H1 (cell line): ENCODE measurements around the gene ZNF516. TPM values are rescaled to one million over a fixed set of nuclear protein-coding genes. Genes with fewer than 3 reads are reported as not detected.

Experiments used
- CTCF ChIA-PET: fragments of 300-600 bp; sonication (Branson Sonifier 250); formaldehyde crosslinking; loops from one replicate; lab custom pipeline; 2021; ENCODE audit not compliant: partially characterized antibody; lab: Charles Lee
- POLR2A ChIA-PET: fragments of 300-600 bp; sonication (Branson Sonifier 250); formaldehyde crosslinking; loops from one replicate; lab custom pipeline; 2021; ENCODE audit warnings: inconsistent platforms; ENCODE audit not compliant: partially characterized antibody; lab: Charles Lee
- DNase-seq, 2 experiments: peaks; one replicate each; pipeline versions ENCODE4 v3.0.0 to v3.0.0-alpha.2; 2010 to 2022; ENCODE audit warnings: low spot score in 2 of 2, low read depth in 1 of 2, mixed read lengths in 1 of 2
- FAIRE-seq: peaks from 2 replicates; lab custom pipeline; 2011; peaks lifted over from hg19 to GRCh38; lab: Jason Lieb, UNC
- H2AFZ ChIP-seq: 2 replicates; pipeline ENCODE4 v1.8.1; 2012; ENCODE audit warnings: low read length, inconsistent platforms
- H2AK5ac ChIP-seq: 2 replicates; pipeline ENCODE4 v1.6.1; 2013; ENCODE audit warnings: low read depth, low read length
- H2BK120ac ChIP-seq: replicated peaks from 2 replicates; pipeline ENCODE3; 2013; ENCODE audit warnings: low read depth, low read length, inconsistent platforms
- H2BK12ac ChIP-seq: 2 replicates; pipeline ENCODE4 v1.6.1; 2013; ENCODE audit warnings: low read depth, low read length
- H2BK15ac ChIP-seq: 2 replicates; pipeline ENCODE4 v1.6.1; 2013; ENCODE audit warnings: low read length
- H2BK20ac ChIP-seq: 2 replicates; pipeline ENCODE4 v1.6.1; 2013; ENCODE audit warnings: low read length
- H2BK5ac ChIP-seq: 2 replicates; pipeline ENCODE4 v1.6.1; 2013; ENCODE audit warnings: low read depth, low read length
- H3K14ac ChIP-seq: 2 replicates; pipeline ENCODE4 v1.6.1; 2013; ENCODE audit warnings: inconsistent platforms; ENCODE audit not compliant: insufficient read length
- H3K18ac ChIP-seq: 2 replicates; pipeline ENCODE4 v1.6.1; 2013; ENCODE audit warnings: low read length; ENCODE audit errors: extremely low read depth
- H3K23ac ChIP-seq: 2 replicates; pipeline ENCODE4 v1.6.1; 2013; ENCODE audit warnings: inconsistent platforms; ENCODE audit not compliant: insufficient read length
- H3K23me2 ChIP-seq: 2 replicates; pipeline ENCODE4 v1.6.1; 2013; ENCODE audit warnings: low read depth, low read length
- H3K27ac ChIP-seq: 2 replicates; pipeline ENCODE4 v1.6.1; 2011; ENCODE audit warnings: low read depth, low read length, inconsistent platforms
- H3K27me3 ChIP-seq, 4 experiments: replicated peaks in 1 of 4; 1 replicate in 1 of 4; 2 replicates in 3 of 4; pipeline versions ENCODE4 v1.6.1 to v1.8.1; 2011 to 2013; ENCODE audit warnings: low read length in 3 of 4, mild to moderate bottlenecking in 3 of 4, inconsistent platforms in 2 of 4, mixed read lengths in 2 of 4, moderate library complexity in 1 of 4; ENCODE audit not compliant: control insufficient read depth in 3 of 4, insufficient read depth in 3 of 4; ENCODE audit errors: extremely low read depth in 1 of 4
- H3K36me3 ChIP-seq, 4 experiments: 2 replicates each; pipeline versions ENCODE4 v1.6.1 to v1.8.1; 2011 to 2013; ENCODE audit warnings: mild to moderate bottlenecking in 4 of 4, low read length in 3 of 4, moderate library complexity in 2 of 4, control low read depth in 1 of 4, inconsistent platforms in 1 of 4; ENCODE audit not compliant: insufficient read depth in 4 of 4, control insufficient read depth in 2 of 4
- H3K4ac ChIP-seq: replicated peaks from 2 replicates; pipeline ENCODE3; 2013; ENCODE audit warnings: low read length, low read depth, mixed read lengths, inconsistent platforms; ENCODE audit not compliant: insufficient read length
- H3K4me1 ChIP-seq, 4 experiments: replicated peaks in 1 of 4; 1 replicate in 1 of 4; 2 replicates in 3 of 4; pipeline versions ENCODE4 v1.6.1 to v1.8.1; 2011 to 2013; ENCODE audit warnings: low read length in 3 of 4, inconsistent platforms in 2 of 4, mixed read lengths in 1 of 4; ENCODE audit not compliant: insufficient read depth in 4 of 4, control insufficient read depth in 3 of 4
- H3K4me2 ChIP-seq, 2 experiments: 2 replicates each; pipeline versions ENCODE4 v1.6.1 to v1.8.1; 2011 to 2013; ENCODE audit warnings: low read depth in 2 of 2, low read length in 2 of 2, control low read depth in 1 of 2, inconsistent platforms in 1 of 2, mild to moderate bottlenecking in 1 of 2; ENCODE audit not compliant: insufficient read depth in 1 of 2
- H3K4me3 ChIP-seq, 4 experiments: fragments of 200-600, 300-600 bp in 1 of 4; sonication (generic), shearing (Covaris generic), sonication (Bioruptor Twin) in 1 of 4; 2 replicates each; pipeline versions ENCODE4 v1.5.1 to v1.8.1; 2011 to 2016; ENCODE audit warnings: low read length in 4 of 4, low read depth in 3 of 4, control low read depth in 2 of 4, inconsistent platforms in 2 of 4, mild to moderate bottlenecking in 2 of 4, mixed read lengths in 1 of 4, moderate library complexity in 1 of 4; ENCODE audit not compliant: insufficient read depth in 2 of 4; ENCODE audit errors: extremely low read depth in 1 of 4
- H3K56ac ChIP-seq: replicated peaks from 2 replicates; pipeline ENCODE3; 2013; ENCODE audit warnings: low read depth, mild to moderate bottlenecking, mixed read lengths, low read length, inconsistent platforms; ENCODE audit not compliant: insufficient read length
- H3K79me1 ChIP-seq: 2 replicates; pipeline ENCODE4 v1.6.1; 2013; ENCODE audit warnings: low read depth, low read length, control low read depth
- H3K79me2 ChIP-seq, 2 experiments: 2 replicates each; pipeline versions ENCODE4 v1.6.1 to v1.8.1; 2012 to 2013; ENCODE audit warnings: low read length in 2 of 2, mild to moderate bottlenecking in 2 of 2, inconsistent platforms in 1 of 2; ENCODE audit not compliant: insufficient read depth in 2 of 2, control insufficient read depth in 1 of 2
- H3K9ac ChIP-seq, 4 experiments: replicated peaks in 1 of 4; 1 replicate in 1 of 4; 2 replicates in 3 of 4; pipeline versions ENCODE4 v1.6.1 to v1.8.1; 2011 to 2013; ENCODE audit warnings: low read depth in 3 of 4, low read length in 3 of 4, control low read depth in 2 of 4, mild to moderate bottlenecking in 2 of 4, moderate library complexity in 2 of 4, inconsistent platforms in 1 of 4; ENCODE audit errors: extremely low read depth in 1 of 4
- H3K9me3 ChIP-seq, 2 experiments: 2 replicates each; pipeline versions ENCODE4 v1.6.1 to v1.8.1; 2012 to 2013; ENCODE audit warnings: mild to moderate bottlenecking in 2 of 2, moderate library complexity in 2 of 2, control low read depth in 1 of 2, inconsistent platforms in 1 of 2, low read depth in 1 of 2, low read length in 1 of 2, mixed read lengths in 1 of 2; ENCODE audit not compliant: insufficient read depth in 2 of 2
- H4K20me1 ChIP-seq, 2 experiments: replicated peaks in 1 of 2; 2 replicates each; pipeline versions ENCODE3 to v1.8.1; 2011 to 2013; ENCODE audit warnings: inconsistent platforms in 2 of 2, low read length in 2 of 2, mild to moderate bottlenecking in 1 of 2; ENCODE audit not compliant: insufficient read depth in 2 of 2, control insufficient read depth in 1 of 2
- H4K5ac ChIP-seq: 2 replicates; pipeline ENCODE4 v1.6.1; 2013; ENCODE audit warnings: low read length, low read depth, mixed read lengths, inconsistent platforms; ENCODE audit not compliant: insufficient read length
- H4K8ac ChIP-seq: 2 replicates; pipeline ENCODE4 v1.8.0; 2013; ENCODE audit warnings: mild to moderate bottlenecking, moderate library complexity, low read length, inconsistent platforms; ENCODE audit not compliant: insufficient read depth; ENCODE audit errors: extremely low read depth
- H4K91ac ChIP-seq: replicated peaks from 2 replicates; pipeline ENCODE3; 2013; ENCODE audit warnings: low read length, mixed read lengths, inconsistent platforms; ENCODE audit not compliant: insufficient read length
- ASH2L ChIP-seq: fragments of 200-600, 300-600 bp; sonication (generic); IDR thresholded peaks from one replicate; pipeline ENCODE4 v1.7.1; 2017; ENCODE audit warnings: low read length
- RFX5 ChIP-seq: IDR thresholded peaks from 2 replicates; pipeline ENCODE4 v1.6.1; 2011; ENCODE audit warnings: low read depth, low read length, improper control_type of control experiment, borderline replicate concordance
- SAP30 ChIP-seq: fragments of 300-600 bp; sonication (generic); IDR thresholded peaks from 2 replicates; pipeline ENCODE4 v1.7.1; 2012; ENCODE audit warnings: low read length, moderate library complexity, mild to moderate bottlenecking, inconsistent platforms; ENCODE audit not compliant: insufficient read depth, insufficient replicate concordance
- WGBS, 2 experiments: shearing (Covaris generic) in 1 of 2; methylation state at CpG; one replicate each; pipeline versions ENCODE4 v1.1.6 to v1.1.7; 2013 to 2015; ENCODE audit warnings: low lambda C conversion rate in 2 of 2, mixed read lengths in 2 of 2, inconsistent platforms in 1 of 2, low coverage in 1 of 2, missing lambda C conversion rate in 1 of 2; ENCODE audit not compliant: insufficient replicate concordance in 2 of 2, insufficient coverage in 1 of 2, insufficient read length in 1 of 2; ENCODE audit errors: extremely low coverage in 1 of 2, missing lambda C conversion rate in 1 of 2; 5-methylcytosine and 5-hydroxymethylcytosine counted together
- polyA plus RNA-seq, 7 experiments: library from polyadenylated mRNA; depleted of rRNA in 3 of 7; stranded (reverse) in 5 of 7; unstranded in 2 of 7; fragments of >200 nt in 5 of 7; fragments of 200-250 nt in 2 of 7; gene quantifications; 1 replicate in 5 of 7; 2 replicates in 1 of 7; 4 replicates in 1 of 7; pipeline versions ENCODE4 v1.2.1 to v1.2.3, GENCODE V29; 2011 to 2013; ENCODE audit warnings: missing spikeins in 2 of 7, mixed read lengths in 2 of 7
- total RNA-seq: library from RNA; stranded (reverse); fragmentation: NEBNext Ultra II Directional; extraction: Animal tissue kit (Norgen Biotek cat#: 25700); gene quantifications from 2 replicates; pipeline ENCODE4 v1.2.1, GENCODE V29; 2021

ZNF516 gene
- total and polyA plus RNA-seq, 2 of the 8 experiments (the other 6 are each of a cell fraction or from before 2014, with no cell fraction given): 7.3 to 17.0 TPM

DNA sequence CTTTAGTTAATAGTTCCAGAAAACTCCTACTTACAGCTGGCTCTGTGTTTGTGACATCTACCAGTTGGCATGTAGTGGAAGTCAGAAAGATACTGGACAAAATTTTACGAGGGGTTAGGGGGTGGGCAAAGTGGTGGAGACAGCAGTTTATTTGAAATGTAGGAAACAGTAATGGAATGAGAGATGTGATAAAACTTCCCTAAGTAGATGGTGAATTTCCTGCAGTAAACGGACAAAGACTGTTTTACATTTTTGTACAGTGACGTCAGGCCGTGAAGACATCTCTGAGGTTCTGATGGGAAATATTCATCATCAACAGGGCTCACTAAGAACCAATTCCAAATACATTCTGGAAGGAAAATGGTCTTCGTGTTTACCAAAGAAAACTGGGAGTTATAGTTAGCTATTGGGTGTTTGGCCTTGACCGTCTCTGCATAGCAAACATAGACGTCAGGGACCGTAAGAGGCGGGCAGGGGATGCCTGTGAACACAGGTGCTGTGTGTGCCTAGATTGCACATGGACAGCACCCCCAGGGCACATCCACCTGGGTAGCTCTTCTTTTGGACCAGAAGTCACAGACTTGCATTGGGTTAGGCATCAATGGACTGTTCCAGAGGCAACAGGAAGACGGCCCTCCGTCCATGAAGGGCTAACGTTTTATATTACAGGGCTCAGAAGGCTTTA lies 131.5 kb downstream of the ZNF516 start:
- Histone ChIP-seq H3K4ac (no peak overlapping the region), H3K4me2 (no peak overlapping the region), H2BK120ac (no peak overlapping the region), H4K91ac (no peak overlapping the region), H2AK5ac (no peak overlapping the region), H3K36me3 (peaks cover 0 to 3% (median 1%) of the 10 kb centered on the region in 4 experiments; a peak in 2 of 8 replicates), H3K9me3 (no peaks in the 10 kb centered on the region), H2BK20ac (no peak overlapping the region), H2AFZ (no peak overlapping the region), H2BK12ac (no peak overlapping the region), H3K9ac (no peak overlapping the region), H2BK5ac (no peak overlapping the region), H3K27ac (no peak overlapping the region), H3K79me2 (no peaks in the 10 kb centered on the region), H3K56ac (no peak overlapping the region), H3K4me1 (peaks cover 0 to 6% (median 3%) of the 10 kb centered on the region in 4 experiments; a peak in 3 of 7 replicates), H3K4me3 (no peak overlapping the region), H4K8ac (no peak overlapping the region), H3K14ac (no peak overlapping the region), H3K18ac (no peak overlapping the region), H3K23me2 (no peaks in the 10 kb centered on the region), H2BK15ac (no peak overlapping the region), H3K27me3 (no peaks in the 10 kb centered on the region), H4K20me1 (no peaks in the 10 kb centered on the region), H3K79me1 (no peaks in the 10 kb centered on the region), H4K5ac (no peak overlapping the region), H3K23ac (no peak overlapping the region)
- FAIRE-seq (no peak), DNase-seq (no peak)
- WGBS, 2 experiments: 92% methylated on average over 12 of the region's 12 CpGs; no CpG with 5 or more reads in 1 of the 2 experiments
- TF ChIP-seq SAP30: no peak
- no peak for TF ChIP-seq ASH2L
- TF ChIP-seq RFX5: no peak
- ChIA-PET POLR2A (no interaction called here), CTCF (interaction anchor here (1.7 kb wide), 1 partner anchor 295 kb away, joined by 5 read pairs; no protein-coding TSS in a partner anchor)
